ENCODE results near the gene MAB21L4.

DNA sequence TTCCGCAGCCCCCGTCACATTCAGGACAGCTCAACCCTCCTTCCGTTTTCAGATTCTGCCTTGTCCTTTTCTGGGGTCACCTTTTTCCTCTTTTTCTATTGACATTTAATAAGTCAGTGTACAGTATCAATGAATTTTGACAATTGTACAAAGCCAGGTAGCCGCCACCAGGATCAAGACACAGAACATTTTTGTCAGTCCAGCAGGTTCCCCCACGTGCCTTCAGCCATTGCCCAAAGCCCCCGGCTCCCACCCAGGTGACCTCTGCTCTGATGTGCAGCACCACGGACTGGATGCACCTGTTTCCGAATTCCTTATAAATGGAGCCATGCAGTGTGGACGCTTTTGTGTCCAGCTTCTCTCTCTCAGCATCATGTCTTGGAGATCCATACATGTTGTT lies 40.1 kb upstream of the MAB21L4 start:
- TF ChIP-seq POLR2A (IDR thresholded peaks at IDR 0.05): no peak
- no peak for TF ChIP-seq POLR2AphosphoS5 (IDR thresholded peaks at IDR 0.05)
- TF ChIP-seq CTCF (IDR thresholded peaks at IDR 0.05): no peak
- TF ChIP-seq EP300 (IDR thresholded peaks at IDR 0.05; ENCODE audit: low read depth): no peak

Measured in transverse colon (tissue), 4 donors.